Panc1 (cell line): Measurements from ENCODE around the gene PINLYP. TPM values are rescaled to one million over a fixed set of nuclear protein-coding genes. Genes with fewer than 3 reads are reported as not detected.

Experiments
- ATAC-seq: fragments of 200-7000 bp; cut with Tn5 transposase; 2 replicates; pipeline ENCODE4 v1.9.1; 2020; ENCODE audit warnings: mild to moderate bottlenecking, moderate library complexity
- BruUV-seq: library from RNA; stranded (reverse); fragments of 400-500 nt; replicated peaks from 2 replicates; lab custom pipeline; 2021; lab: Mats Ljungman, UMichigan
- CTCF ChIA-PET: fragments of 300-600 bp; sonication (Branson Sonifier 250); formaldehyde crosslinking; loops from one replicate; lab custom pipeline; 2022; ENCODE audit warnings: antibody characterized with exemption; lab: Charles Lee
- POLR2A ChIA-PET: fragments of 300-600 bp; sonication (Branson Sonifier 250); formaldehyde crosslinking; loops from one replicate; lab custom pipeline; 2022; ENCODE audit warnings: antibody characterized with exemption; lab: Charles Lee
- DNase-seq: peaks from one replicate; pipeline ENCODE4 v3.0.0-alpha.2; 2010; ENCODE audit warnings: low read depth, low spot score
- H3K27ac ChIP-seq: 2 replicates; pipeline ENCODE4 v1.5.1; 2011; ENCODE audit warnings: mild to moderate bottlenecking, low read length, inconsistent platforms
- H3K27me3 ChIP-seq: fragments of 200-500 bp; sonication (Bioruptor generic); 2 replicates; pipeline ENCODE4 v1.6.0; 2014; ENCODE audit warnings: low read length, inconsistent platforms; ENCODE audit not compliant: control insufficient read depth, insufficient read depth
- H3K36me3 ChIP-seq: fragments of 200-500 bp; sonication (Bioruptor generic); 2 replicates; pipeline ENCODE4 v1.5.1; 2014; ENCODE audit warnings: inconsistent platforms, mild to moderate bottlenecking, low read length, moderate library complexity; ENCODE audit not compliant: control insufficient read depth, insufficient read depth
- H3K4me1 ChIP-seq: 2 replicates; pipeline ENCODE4 v1.5.1; 2011; ENCODE audit warnings: inconsistent platforms, mild to moderate bottlenecking, low read length, moderate library complexity; ENCODE audit not compliant: control insufficient read depth, insufficient read depth
- H3K4me3 ChIP-seq, 2 experiments: 2 replicates each; pipeline ENCODE4 v1.5.1; 2011 to 2012; ENCODE audit warnings: low read depth in 2 of 2, low read length in 2 of 2, mild to moderate bottlenecking in 2 of 2, inconsistent platforms in 1 of 2, moderate library complexity in 1 of 2
- H3K9me3 ChIP-seq: fragments of 200-500 bp; sonication (Bioruptor generic); 2 replicates; pipeline ENCODE4 v1.5.1; 2014; ENCODE audit warnings: low read depth, mild to moderate bottlenecking, inconsistent platforms, low read length, moderate library complexity; ENCODE audit not compliant: control insufficient read depth, insufficient read depth
- POLR2AphosphoS5 ChIP-seq: IDR thresholded peaks from 2 replicates; pipeline ENCODE4 v1.6.1; 2012; ENCODE audit warnings: mild to moderate bottlenecking, low read depth, low read length, moderate library complexity
- SIN3A ChIP-seq: IDR thresholded peaks from 2 replicates; pipeline ENCODE4 v1.6.1; 2012; ENCODE audit warnings: low read depth, mild to moderate bottlenecking, low read length, moderate library complexity, borderline replicate concordance; ENCODE audit not compliant: insufficient read depth
- TCF7L2 ChIP-seq: IDR thresholded peaks from 2 replicates; pipeline ENCODE4 v1.6.1; 2011; ENCODE audit warnings: mild to moderate bottlenecking, low read depth, low read length, inconsistent platforms
- in situ Hi-C: cut with HindIII; loops from 2 replicates; pipeline ENCODE4 v1.10.0; 2016; ENCODE audit warnings: low sequenced_read_pairs, low pct_unique_long_range_greater_than_20kb
- intact Hi-C: fragments of 100-400 bp; cut with micrococcal nuclease; formaldehyde crosslinking; loops from one replicate; pipeline ENCODE4 v1.10.0; 2022; ENCODE audit not compliant: unreplicated experiment
- total RNA-seq: library from RNA; stranded (reverse); gene quantifications from one replicate; pipeline ENCODE4 v1.2.1, GENCODE V29; 2021; ENCODE audit not compliant: unreplicated experiment
- TF ChIP-seq, protein P1 (sequence below), 2 experiments: IDR thresholded peaks; 2 replicates each; pipeline ENCODE4 v1.6.1; 2011 to 2012; ENCODE audit warnings: low read depth in 2 of 2, control low read depth in 1 of 2, low read length in 1 of 2, mild to moderate bottlenecking in 1 of 2, moderate library complexity in 1 of 2; ENCODE audit not compliant: insufficient read depth in 1 of 2
- TF ChIP-seq, protein P2 (sequence below): fragments of 450-650 bp; IDR thresholded peaks from 2 replicates; pipeline ENCODE4 v1.5.1; 2017; ENCODE audit warnings: mild to moderate bottlenecking

PINLYP gene
- total RNA-seq, 1 experiment from 2014 or later = 0.21 TPM

DNA sequence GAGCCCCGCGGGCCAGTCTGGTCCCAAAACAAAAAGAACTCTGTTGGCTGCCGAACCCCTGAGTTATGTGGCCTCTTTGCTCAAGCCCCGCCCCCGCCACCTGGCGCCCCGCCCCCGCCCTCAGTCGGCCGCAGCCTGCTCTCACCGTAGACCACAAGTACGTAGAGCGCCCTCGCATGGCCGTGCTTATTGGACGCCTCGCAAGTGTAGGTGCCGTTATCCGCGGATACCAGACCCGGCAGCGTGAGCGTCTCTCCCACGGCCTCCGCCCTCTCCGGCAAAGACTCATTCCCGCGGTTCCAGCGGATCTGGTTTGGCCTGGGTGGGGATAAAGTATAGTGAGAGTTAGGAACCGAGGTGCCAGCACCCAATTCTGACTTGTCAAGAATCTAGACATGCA lies 49.3 kb downstream of the PINLYP start:
- no peak for DNase-seq

DNA sequence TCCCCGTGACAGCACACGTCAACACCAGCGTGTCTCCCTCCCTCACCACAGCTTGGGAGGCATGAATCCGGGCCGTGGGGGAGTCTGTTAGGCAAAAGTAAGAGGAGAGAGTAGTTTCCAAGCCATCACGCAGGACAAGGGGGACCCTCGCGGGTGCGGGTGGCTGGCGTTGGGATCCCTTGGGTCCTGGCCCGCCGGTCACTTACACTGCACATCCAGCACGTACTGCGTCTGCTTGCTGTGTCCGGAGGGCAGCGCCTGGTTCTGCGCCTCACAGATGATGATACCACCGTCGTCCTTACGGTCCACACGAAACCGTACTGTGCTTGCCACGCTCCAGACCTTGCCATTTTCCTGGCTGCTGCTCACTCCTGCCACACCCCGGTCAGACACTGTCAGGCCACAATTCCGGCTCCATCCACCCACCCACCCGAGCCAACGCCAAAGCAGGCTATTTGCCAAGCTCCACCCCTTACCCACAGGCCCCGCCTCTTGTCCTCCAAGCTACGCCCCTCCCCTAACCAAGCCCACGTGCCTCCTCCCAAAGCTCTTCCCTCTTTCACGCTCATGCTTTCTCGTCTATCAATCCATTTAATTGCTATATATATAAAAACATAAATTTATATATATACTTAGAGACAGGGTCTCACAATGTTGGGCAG lies 50.4 kb downstream of the PINLYP start:
- Histone ChIP-seq H3K27me3 (no peaks in the 10 kb centered on the region), H3K27ac (no peak overlapping the region), H3K4me1 (no peaks in the 10 kb centered on the region), H3K9me3 (no peaks in the 10 kb centered on the region), H3K4me3 (no peak overlapping the region), H3K36me3 (no peaks in the 10 kb centered on the region)
- intact Hi-C loops = no loop called here
- in situ Hi-C loops = no loop called here
- no peak for DNase-seq
- BruUV-seq = no TSS peak
- ChIA-PET POLR2A (no interaction called here), CTCF (no interaction called here)
- TF ChIP-seq POLR2AphosphoS5 = no peak
- TF ChIP-seq, protein P1, sequence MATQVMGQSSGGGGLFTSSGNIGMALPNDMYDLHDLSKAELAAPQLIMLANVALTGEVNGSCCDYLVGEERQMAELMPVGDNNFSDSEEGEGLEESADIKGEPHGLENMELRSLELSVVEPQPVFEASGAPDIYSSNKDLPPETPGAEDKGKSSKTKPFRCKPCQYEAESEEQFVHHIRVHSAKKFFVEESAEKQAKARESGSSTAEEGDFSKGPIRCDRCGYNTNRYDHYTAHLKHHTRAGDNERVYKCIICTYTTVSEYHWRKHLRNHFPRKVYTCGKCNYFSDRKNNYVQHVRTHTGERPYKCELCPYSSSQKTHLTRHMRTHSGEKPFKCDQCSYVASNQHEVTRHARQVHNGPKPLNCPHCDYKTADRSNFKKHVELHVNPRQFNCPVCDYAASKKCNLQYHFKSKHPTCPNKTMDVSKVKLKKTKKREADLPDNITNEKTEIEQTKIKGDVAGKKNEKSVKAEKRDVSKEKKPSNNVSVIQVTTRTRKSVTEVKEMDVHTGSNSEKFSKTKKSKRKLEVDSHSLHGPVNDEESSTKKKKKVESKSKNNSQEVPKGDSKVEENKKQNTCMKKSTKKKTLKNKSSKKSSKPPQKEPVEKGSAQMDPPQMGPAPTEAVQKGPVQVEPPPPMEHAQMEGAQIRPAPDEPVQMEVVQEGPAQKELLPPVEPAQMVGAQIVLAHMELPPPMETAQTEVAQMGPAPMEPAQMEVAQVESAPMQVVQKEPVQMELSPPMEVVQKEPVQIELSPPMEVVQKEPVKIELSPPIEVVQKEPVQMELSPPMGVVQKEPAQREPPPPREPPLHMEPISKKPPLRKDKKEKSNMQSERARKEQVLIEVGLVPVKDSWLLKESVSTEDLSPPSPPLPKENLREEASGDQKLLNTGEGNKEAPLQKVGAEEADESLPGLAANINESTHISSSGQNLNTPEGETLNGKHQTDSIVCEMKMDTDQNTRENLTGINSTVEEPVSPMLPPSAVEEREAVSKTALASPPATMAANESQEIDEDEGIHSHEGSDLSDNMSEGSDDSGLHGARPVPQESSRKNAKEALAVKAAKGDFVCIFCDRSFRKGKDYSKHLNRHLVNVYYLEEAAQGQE (IDR thresholded peaks at IDR 0.05; ENCODE audit: insufficient read depth in 1 of 2, low read depth in 2 of 2, low read length in 1 of 2) = no peak
- no peak for TF ChIP-seq SIN3A
- TF ChIP-seq TCF7L2 = no peak
- TF ChIP-seq, protein P2, sequence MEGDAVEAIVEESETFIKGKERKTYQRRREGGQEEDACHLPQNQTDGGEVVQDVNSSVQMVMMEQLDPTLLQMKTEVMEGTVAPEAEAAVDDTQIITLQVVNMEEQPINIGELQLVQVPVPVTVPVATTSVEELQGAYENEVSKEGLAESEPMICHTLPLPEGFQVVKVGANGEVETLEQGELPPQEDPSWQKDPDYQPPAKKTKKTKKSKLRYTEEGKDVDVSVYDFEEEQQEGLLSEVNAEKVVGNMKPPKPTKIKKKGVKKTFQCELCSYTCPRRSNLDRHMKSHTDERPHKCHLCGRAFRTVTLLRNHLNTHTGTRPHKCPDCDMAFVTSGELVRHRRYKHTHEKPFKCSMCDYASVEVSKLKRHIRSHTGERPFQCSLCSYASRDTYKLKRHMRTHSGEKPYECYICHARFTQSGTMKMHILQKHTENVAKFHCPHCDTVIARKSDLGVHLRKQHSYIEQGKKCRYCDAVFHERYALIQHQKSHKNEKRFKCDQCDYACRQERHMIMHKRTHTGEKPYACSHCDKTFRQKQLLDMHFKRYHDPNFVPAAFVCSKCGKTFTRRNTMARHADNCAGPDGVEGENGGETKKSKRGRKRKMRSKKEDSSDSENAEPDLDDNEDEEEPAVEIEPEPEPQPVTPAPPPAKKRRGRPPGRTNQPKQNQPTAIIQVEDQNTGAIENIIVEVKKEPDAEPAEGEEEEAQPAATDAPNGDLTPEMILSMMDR = no peak
- no peak for ATAC-seq

More for the DNA sequence above, 49.3 kb downstream of the PINLYP start:
- BruUV-seq = no TSS peak
- no peak overlapping the region for H3K4me3 ChIP-seq
- ATAC-seq = peak; percentile 70
- POLR2A ChIA-PET = no interaction called here
- no peaks in the 10 kb centered on the region for H3K9me3 ChIP-seq
- TF ChIP-seq, protein P2 = no peak; the same call in 1 of the 2 replicates
- TF ChIP-seq, protein P1 (IDR thresholded peaks at IDR 0.05; ENCODE audit: insufficient read depth in 1 of 2, low read depth in 2 of 2, low read length in 1 of 2) = no peak
- TF ChIP-seq POLR2AphosphoS5 (no peak), SIN3A (no peak), TCF7L2 (no peak)
- H3K27me3 ChIP-seq = no peaks in the 10 kb centered on the region
- intact Hi-C loops = no loop called here
- H3K27ac ChIP-seq = no peak overlapping the region
- in situ Hi-C loops = no loop called here
- H3K4me1 ChIP-seq = no peaks in the 10 kb centered on the region
- H3K36me3 ChIP-seq = no peaks in the 10 kb centered on the region
- CTCF ChIA-PET = no interaction called here
